HG03575 (cell line): ENCODE data around the gene CD300E.
"Not testable (repeated sequence)": the region's sequence is repeated elsewhere in the genome, so short reads cannot be mapped to it uniquely, and the experiment has no call there.

Source experiments
- ATAC-seq: cut with Tn5 transposase; IDR thresholded peaks from one replicate; pipeline ENCODE4 v1.9.1; 2021; ENCODE audit not compliant: unreplicated experiment, insufficient number of reproducible peaks, low FRiP score; ENCODE audit errors: extremely low read depth

The CD300E gene

DNA sequence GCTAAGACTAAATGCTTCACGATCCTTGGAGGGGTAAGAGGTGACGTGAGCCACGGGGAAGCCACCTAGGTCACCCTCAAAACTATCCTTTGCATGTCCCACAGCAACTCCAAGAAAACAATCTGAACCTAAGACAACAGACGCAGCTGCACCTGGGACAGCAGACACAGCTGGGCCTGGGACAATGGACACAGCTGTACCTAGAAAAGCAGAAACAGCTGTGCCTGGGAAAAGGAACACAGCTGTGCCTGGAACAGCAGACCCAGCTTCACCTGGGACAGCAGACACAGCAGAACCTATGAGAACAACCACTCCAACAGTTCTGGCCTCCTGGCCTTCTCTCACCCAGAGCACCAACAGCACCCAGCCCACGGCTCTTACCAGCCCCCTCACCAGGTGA is 19.8 kb downstream of the CD300E start:
- ATAC-seq: no peak

DNA sequence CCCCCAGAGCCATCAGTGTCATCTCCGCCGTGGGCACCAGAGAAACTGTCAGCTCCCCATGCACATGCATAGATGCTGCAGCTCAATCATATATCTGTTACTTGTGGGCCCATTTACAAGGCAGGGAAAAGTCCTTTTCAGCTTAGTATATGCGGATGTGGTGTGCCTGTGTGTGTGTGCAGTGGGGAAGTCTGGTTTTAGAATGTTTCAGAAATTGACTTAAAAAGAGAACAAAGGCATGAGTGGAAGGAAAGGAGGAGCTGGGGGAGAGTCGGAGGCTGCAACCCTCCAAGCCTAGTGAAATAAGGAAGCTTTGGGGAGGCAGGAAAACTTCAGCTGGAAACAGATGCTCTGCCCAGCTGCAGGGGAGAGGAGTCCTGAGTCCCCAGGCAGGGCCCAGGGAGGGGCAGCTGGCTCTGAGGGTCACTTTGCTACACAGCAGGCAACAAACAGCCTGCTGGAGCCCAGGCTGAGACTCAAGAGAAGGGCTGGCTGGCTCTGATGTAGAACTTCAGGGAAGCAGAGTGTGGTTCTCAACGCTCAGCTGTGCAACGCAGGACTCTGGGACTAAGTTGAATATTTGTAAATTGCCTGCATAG is 20.4 kb downstream of the CD300E start:
- no peak for ATAC-seq

DNA sequence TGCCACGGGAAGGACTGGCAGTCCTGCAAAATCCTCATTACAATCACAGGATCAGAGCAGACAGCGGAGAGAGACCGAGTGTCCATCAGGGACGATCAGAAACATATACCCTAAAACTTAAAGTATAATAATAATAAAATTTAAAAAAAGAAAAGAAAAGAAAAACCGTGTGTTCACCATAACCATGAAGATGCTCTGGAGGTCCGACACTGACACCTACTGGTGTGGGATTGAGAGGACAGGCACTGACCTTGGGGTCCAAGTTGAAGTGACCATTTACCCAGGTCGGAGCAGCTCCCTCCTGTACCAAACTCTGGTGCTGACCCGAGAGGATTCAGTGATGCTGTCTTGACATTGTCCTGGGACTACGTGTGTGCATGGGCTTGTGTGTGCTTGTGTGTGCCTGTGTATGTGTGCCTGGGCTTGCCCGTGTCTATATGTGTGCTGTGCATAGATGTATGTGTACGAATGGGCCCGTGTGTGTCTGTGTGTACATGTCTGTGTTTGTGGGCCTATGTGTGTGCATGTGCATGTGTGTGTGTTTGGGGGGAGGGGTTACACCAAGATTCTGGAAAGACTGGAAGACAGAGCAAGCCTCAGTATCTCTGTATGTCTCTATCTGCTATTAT is 21.5 kb downstream of the CD300E start:
- ATAC-seq: no peak

DNA sequence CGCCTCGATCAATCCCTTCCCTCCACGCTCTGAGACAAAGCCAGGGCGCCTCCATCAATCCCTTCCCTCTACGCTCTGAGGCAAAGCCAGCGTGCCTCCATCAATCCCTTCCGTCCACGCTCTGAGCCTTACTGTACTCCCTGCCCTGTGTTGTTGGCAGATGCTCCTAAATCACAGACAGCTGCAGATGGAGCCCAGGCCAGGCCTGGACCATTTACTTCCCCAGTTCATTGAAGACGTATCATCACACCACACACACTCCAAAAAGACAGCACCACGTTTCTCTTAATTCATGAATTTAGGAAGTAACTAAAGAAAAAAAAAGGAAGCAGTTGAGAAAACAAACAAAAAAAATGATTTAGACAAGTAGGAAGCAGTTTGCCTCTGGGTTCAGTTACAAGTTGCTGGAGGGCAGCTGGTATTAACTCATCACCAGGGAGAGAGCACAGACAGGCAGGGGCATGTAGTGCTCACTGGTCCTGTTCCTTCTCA is 24.0 kb downstream of the CD300E start:
- ATAC-seq: no peak

DNA sequence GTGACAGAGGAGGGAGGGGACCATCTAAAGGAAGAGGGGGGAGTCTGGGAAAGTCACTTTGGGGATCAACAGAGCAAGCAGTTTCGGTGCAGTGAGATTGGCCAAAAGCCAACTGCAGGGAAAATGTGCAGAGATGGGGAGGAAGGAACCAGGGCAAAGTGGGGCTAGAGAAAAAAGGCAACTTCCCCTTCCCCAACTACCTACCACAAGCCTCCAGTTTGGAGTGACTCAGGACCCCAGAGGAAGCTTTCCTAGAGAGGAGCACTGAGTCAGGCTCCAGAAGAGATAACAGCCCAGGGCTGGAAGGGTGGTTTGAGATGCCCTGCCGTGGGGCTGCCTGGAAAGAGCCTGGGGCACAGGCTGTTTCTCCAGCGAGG is 24.5 kb downstream of the CD300E start:
- ATAC-seq: no peak

DNA sequence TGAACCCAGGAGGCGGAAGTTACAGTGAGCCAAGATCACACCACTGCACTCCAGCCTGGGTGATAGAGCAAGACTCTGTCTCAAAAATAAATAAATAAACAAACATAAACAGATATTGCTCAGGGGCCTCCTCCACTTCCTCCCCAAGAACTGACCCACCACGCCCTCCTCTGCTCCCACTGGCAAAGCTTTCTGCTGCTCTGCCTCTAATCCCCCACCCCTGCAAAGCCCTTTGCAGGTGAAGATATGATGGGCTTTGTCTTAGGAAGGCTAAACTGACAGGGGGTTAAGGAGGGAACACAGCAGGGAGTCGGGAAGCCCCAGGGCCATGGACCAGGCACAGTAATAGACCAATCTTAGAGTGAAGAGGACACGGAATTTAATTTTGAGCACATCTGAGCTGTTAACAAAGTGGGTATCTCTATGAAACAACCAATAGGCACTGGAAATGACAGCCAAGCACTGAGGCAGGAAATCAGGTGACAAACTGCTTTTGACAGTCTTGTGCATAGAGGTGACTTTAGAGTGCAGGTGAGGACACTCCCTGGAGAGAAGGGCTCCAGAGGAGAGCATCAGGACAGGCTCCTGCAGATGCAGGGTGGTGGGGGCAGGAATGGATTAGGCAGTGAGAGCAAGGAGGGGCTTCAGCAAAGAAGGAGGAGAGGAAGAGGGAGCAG is 25.1 kb downstream of the CD300E start:
- ATAC-seq: no peak

DNA sequence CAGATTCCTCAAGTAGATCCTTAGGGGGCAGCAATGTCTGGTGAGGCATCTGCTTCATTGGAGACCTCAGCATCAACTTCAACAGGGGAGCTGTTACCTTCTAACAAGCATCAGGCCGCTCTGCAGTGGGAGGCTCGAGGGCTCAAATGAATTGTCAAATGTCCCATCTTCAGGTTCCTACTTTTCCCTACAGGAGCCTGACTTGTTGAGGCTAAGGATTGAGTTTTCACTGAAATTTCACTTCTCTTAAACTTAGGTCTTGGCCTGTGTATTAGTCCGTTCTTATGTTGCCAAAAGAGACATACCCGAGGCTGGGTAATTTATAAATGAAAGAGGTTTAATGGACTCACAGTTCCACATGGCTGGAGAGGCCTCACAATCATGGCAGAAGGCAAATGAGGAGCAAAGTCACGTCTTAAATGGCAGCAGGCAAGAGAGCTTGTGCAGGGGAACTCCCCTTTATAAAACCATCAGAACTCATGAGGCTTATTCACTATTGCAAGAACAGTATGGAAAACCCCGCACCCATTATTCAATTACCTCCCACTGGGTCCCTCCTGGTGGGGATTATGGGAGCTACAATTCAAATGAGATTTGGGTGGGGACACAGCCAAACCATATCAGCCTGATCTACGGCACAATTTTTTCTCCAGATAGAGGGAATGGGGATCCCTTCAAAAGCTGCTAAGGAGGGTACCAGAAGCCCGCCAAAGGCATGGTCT is 26.3 kb downstream of the CD300E start:
- ATAC-seq: no peak

DNA sequence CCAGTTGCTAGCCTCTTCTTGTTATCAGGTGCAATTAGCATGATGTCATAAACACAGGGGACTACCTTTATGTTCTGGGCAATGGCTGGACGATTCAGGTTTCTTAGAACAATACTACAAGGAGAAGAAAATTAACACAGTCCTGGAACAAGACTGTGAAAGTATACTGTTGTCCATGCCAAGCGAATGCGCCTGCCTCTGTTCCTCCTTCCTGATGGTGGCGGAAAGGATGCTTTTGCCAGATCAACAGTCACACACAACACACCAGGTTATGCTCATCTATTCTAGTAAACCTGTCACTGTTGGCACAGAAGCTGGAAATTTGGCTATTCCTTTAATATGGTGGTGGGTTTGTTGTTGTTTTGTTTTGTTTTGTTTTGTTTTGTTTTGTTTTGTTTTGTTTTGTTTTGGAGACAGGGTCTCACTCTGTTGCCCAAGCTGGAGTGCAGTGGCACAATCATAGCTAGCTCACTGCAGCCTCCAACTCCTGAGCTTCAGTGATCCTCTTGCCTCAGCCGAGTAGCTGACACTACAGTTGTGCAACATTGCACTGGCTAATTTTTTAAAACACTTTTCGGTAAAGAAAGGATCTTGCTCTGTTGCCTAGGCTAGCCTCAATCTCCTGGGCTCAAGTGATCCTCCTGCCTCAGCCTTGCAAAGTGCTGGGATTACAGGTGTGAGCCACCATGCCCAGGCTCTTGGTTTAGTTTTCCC is 28.3 kb downstream of the CD300E start:
- no peak for ATAC-seq

DNA sequence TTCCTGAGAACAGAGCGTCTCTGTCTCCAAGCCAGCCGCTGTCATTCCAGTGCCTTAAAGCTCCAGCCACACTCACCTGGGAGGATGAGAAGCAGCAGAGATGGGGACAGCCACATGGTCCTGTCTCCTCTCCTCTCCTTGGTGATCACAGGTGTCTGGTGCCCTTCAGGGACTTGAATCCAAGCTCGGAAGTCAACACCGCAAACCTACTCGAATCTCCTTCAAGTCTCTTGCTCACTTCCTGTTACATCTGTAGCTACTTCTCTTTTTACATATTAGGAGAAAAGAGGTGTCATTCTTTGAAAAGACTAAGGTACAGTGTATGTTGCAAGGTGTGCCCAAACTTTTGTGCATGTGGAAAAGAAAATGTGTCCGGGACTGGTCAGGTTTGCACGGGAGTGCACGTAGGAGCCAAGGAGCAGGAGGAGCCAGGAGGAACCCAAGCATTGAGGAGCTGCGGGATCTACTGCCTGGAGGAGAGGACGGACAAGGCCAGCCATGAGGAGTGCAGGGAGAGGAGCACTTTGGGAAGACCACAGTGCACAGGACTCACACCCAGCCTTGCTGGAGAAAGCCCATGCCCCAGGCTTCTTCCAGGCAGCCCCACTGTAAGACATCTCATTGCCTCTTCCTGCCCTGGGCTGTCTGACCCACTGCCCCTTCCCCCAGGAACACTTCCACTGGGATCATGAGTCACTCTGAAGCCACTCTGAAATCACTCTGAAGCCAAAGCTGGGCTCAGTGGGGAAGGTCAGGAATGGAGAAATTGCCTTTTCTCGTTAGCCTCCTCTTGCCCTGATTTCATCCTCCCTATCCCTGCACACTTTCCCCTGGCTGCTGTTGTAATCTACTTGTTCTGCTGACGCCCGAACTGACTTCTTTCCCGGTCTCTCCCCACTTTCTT is 31.2 kb downstream of the CD300E start, which contains the start of gene CD300LD:
CD300LD (minus strand) TSS at position 197 of the 904 bp plus-strand sequence; CDS start at position 116, 81 bp downstream.
- ATAC-seq: no peak

DNA sequence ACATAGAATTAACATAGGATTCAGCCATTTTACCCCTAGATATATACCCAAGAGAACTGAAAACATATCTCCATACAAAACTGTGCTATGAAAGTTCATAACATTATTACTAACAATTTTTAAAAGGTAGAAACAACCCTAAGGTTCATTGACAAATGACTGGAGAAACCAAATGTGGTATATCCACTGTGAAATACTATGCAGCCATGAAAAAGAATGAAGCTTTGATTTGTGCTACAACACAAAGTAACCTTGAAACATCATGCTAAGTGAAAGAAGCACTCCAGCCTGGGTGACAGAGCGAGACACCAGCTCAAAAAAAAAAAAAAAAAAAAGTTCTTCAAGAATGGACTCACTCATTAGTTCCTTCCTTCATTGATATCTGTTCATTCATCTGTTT is 32.0 kb downstream of the CD300E start:
- no peak for ATAC-seq

DNA sequence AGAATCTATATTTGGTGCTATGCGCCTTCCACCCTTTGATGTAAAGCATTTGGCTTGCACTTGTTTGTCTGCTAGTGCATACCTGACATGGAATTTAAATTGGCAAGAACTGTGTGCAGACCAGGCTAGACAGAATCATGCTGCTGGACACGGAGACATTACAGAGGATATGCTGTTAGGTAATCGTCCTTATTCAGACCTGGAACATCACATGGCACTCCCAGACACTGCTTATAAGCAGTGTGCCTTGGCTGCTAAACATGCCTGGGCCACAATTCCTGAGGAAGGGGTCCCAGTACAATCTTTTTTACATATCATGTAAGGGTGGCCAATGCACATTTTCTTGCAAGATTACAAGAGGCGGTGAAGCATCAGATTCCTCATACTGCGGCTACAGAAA is 37.8 kb downstream of the CD300E start:
- no peak for ATAC-seq

DNA sequence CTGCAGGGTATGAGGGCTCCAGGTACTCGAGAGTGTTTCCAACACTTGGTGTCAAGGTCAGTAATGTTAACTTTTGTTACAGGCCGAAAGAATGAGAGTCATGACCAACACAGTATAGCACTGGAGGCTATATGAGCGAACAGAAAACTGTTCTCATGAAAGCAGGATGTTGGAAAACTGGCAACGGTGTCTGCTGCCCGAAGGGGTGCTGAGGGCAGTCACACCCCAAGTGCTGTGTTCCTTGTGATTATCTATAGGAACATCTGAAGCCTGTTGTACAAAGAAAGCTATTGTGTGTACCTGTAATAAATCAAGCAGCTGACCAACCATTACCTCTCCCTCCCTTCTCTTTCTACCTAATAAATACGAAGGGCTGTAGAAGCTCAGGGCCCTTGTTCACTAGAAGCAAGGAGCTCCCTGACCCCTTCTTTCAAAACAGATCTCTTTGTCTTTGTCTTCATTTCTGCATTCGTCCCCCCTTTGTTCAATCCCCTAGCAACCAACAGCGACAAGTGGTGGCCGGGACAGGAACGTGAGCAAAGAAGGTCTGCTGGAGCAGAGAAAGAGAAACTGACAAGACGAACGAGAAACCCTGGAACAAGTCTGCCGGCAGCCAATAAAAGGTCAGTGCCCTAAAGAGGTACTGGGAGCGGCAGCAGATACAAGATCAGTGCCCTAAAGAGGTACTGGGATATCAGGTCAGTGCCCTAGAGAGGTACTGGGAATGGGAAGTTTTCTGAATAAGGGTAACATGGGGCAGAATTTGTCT is 39.1 kb downstream of the CD300E start:
- no peak for ATAC-seq

DNA sequence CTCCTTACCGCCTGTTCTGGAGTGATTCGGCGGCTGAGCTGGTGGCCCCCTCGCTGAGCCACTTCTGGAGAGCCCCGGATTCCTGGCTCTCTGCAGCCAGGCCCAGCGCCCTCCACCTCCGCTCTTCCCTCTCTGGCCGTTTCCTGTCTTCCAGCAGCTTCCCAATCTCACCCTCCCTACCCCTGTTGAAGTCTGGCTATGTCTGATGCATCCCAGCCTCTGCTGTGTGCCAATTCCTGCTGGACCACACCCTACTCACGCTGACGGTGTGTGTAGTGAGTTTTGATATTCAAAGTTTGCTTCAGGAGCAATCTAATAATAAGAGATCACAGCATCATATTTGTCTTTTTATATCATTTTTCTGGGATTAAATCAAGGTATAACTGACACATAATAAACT is 40.9 kb downstream of the CD300E start:
- no peak for ATAC-seq

DNA sequence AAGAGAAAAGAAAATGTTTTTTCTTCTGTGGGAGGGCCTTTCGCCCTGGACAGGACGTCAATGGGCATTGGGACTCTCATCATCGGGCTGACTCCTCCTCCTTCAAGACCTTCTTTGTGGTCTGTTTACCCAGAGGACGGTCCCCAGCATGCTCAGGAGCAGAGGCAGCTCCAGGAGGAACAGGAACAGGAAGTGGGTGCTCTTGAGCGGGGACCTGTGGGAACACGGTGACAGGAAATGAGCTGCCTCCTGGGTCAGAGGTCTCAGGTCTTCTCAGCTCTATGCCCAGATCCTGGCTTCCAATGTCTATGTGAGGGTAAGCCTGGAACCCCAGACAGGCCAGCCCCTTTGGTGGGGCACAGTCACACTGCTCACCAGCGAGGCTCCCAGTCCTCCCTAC is 43.6 kb downstream of the CD300E start:
- ATAC-seq: no peak

DNA sequence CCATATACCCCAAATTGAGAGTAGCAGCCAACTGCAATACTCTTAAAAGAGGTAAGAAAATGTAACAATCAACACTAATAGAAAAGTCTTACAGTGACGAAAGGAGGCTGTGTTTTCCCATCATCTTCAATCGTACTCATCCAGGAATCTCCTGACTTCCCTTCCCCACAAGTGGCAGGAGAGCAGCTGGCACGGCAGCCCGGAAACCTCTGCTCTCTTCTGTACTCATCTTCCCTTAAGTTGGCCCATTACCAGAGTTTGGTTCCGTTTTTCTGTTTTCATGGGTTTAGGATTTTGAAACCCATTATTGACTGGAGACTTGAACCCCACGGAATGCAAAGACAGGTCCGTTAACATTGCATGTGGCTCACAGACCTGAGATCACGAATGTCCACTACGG is 44.6 kb downstream of the CD300E start:
- ATAC-seq: no peak

DNA sequence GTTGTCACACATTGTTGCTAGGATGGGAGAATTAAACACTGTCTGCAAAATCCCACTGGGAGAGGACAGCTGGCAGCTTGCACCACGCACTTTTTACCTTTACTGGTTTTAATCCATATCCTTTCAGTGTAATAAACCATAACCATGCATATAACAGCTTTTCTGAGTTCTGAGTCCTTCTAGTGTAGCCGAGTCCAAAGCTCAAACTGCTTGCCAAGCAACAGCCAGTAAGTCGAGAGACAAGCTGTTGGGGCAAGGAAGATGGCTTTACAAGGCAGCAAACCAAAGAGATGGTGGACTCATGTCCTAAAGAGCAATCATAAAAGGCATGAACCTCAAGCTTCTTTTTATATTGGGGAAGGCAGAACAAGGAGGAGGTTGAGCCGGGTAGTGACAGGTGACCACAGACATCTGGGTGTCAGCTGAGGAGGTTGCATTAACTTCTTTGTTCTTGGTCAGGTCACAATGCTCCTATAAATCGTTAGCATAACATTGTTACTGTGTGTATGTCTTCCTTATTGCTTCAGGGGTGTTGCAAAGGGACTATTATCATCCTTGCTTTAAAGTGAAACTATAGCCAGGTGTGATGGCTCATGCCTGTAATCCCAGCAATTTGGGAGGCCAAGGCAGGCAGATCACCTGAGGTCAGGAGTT is 48.9 kb downstream of the CD300E start:
- no peak for ATAC-seq

DNA sequence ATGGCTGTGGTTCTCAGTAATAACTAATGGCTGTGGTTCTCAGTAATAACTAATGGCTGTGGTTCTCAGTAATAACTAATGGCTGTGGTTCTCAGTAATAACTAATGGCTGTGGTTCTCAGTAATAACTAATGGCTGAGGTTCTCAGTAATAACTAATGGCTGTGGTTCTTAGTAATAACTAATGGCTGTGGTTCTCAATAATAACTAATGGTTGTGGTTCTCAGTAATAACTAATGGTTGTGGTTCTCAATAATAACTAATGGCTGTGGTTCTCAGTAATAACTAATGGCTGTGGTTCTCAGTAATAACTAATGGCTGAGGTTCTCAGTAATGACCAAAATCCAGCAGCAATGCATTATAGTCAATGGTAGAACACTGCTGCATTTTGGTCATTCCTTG is 49.9 kb downstream of the CD300E start:
- not testable (repeated sequence) for ATAC-seq
